ENCODE measurements around the gene DDIAS. TPM values are rescaled to one million over a fixed set of nuclear protein-coding genes. Genes with fewer than 3 reads are reported as not detected.

DDIAS gene
- total and polyA plus RNA-seq, 2 donors (not counting 1 experiment from before 2014, with no cell fraction given) = 2.3 to 3.0 TPM

DNA sequence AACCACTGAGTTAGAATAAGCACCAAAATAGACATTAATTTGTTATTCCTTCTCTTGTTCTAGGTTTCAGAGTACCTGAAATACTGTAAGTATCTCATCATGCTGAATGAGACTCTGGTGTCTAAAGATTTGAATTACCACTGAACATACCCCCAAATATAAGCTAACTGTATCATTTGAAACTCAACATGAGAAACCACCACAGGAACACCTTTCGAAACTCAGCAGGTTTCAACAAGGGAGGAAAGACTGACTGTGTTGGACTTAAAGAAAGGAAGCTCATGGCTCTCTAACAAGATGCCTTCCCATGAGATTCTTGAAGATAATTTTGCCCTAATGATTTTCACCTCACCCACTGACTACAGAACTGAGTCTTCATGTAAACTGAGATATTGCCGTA lies 38.3 kb upstream of the DDIAS start:
- Histone ChIP-seq H3K4me1 (ENCODE audit: control insufficient read depth, extremely low read depth, insufficient read depth, low read length) (peaks cover 14% of the 10 kb centered on the region), H3K27me3 (ENCODE audit: control insufficient read depth, insufficient read depth, low read length) (no peaks in the 10 kb centered on the region), H3K9ac (ENCODE audit: insufficient read depth, low read length) (no peak overlapping the region), H3K9me3 (ENCODE audit: control insufficient read depth, insufficient read depth, low read depth, low read length) (no peaks in the 10 kb centered on the region), H3K36me3 (ENCODE audit: control insufficient read depth, insufficient read depth, low read length) (no peaks in the 10 kb centered on the region), H4K20me1 (ENCODE audit: control insufficient read depth, extremely low read depth, insufficient read depth, low read length) (no peaks in the 10 kb centered on the region), H3K4me3 (replicated peaks in 1 of 4; ENCODE audit: control extremely low read depth in 1 of 4, insufficient read depth in 1 of 4, low read depth in 3 of 4, low read length in 4 of 4) (no peak overlapping the region), H2AFZ (ENCODE audit: low read length) (no peak overlapping the region), H3K4me2 (ENCODE audit: extremely low read depth, insufficient read depth, low read length) (no peak overlapping the region), H3K79me2 (ENCODE audit: control insufficient read depth, insufficient read depth, low read length) (no peaks in the 10 kb centered on the region), H3K27ac (ENCODE audit: insufficient read depth, low read length) (no peak overlapping the region)
- TF ChIP-seq CTCF (conservative IDR thresholded peaks at IDR 0.05 in 1 of 2, IDR thresholded peaks at IDR 0.05 in 1 of 2; ENCODE audit: low read depth in 1 of 2, low read length in 2 of 2) (no peak), EZH2 (IDR thresholded peaks at IDR 0.05; ENCODE audit: low read length, missing control alignments) (no peak)
- DNase-seq (ENCODE audit: low read depth in 2 of 2) = no peak

DNA sequence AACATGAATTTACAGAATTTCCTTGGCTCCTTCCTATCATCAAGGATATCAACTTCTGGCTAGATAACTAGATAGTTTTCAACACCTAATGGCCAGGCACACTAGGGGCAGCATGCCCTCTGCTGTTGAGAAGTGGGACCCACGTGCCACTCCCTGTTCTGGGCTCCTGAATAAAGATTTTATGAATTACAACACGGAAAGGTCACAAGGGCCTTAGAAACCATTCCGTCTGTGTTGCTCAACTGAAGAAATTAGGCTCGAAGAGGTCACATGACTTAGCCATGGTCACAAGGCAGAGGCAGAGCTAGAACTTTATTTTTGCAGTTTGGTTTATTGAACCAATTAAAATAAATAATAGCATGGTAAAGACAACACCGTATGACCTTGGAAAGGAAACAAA lies 37.3 kb upstream of the DDIAS start:
- H3K9me3 ChIP-seq (ENCODE audit: control insufficient read depth, insufficient read depth, low read depth, low read length) = no peaks in the 10 kb centered on the region
- peak overlapping the region; percentile 44 for H3K4me2 ChIP-seq (ENCODE audit: extremely low read depth, insufficient read depth, low read length)
- H3K36me3 ChIP-seq (ENCODE audit: control insufficient read depth, insufficient read depth, low read length) = no peaks in the 10 kb centered on the region
- no peaks in the 10 kb centered on the region for H4K20me1 ChIP-seq (ENCODE audit: control insufficient read depth, extremely low read depth, insufficient read depth, low read length)
- H3K9ac ChIP-seq (ENCODE audit: insufficient read depth, low read length) = no peak overlapping the region
- DNase-seq (ENCODE audit: low read depth in 2 of 2) = peak; percentile 29 to 90
- no peak overlapping the region for H2AFZ ChIP-seq (ENCODE audit: low read length)
- TF ChIP-seq CTCF (conservative IDR thresholded peaks at IDR 0.05 in 1 of 2, IDR thresholded peaks at IDR 0.05 in 1 of 2; ENCODE audit: low read depth in 1 of 2, low read length in 2 of 2) = peak; percentile 61 to 76
- TF ChIP-seq EZH2 (IDR thresholded peaks at IDR 0.05; ENCODE audit: low read length, missing control alignments) = no peak
- no peak overlapping the region for H3K4me3 ChIP-seq (replicated peaks in 1 of 4; ENCODE audit: control extremely low read depth in 1 of 4, insufficient read depth in 1 of 4, low read depth in 3 of 4, low read length in 4 of 4)
- H3K27ac ChIP-seq (ENCODE audit: insufficient read depth, low read length) = no peak overlapping the region
- H3K79me2 ChIP-seq (ENCODE audit: control insufficient read depth, insufficient read depth, low read length) = no peaks in the 10 kb centered on the region
- no peaks in the 10 kb centered on the region for H3K27me3 ChIP-seq (ENCODE audit: control insufficient read depth, insufficient read depth, low read length)
- H3K4me1 ChIP-seq (ENCODE audit: control insufficient read depth, extremely low read depth, insufficient read depth, low read length) = peaks cover 8% of the 10 kb centered on the region

GRCh38 chr11:82865841-82866240 lies 35.7 kb upstream of the DDIAS start:
- H3K27ac ChIP-seq (ENCODE audit: insufficient read depth, low read length) = no peak overlapping the region
- TF ChIP-seq CTCF (conservative IDR thresholded peaks at IDR 0.05 in 1 of 2, IDR thresholded peaks at IDR 0.05 in 1 of 2; ENCODE audit: low read depth in 1 of 2, low read length in 2 of 2) (no peak), EZH2 (IDR thresholded peaks at IDR 0.05; ENCODE audit: low read length, missing control alignments) (no peak)
- no peak overlapping the region for H2AFZ ChIP-seq (ENCODE audit: low read length)
- H3K4me2 ChIP-seq (ENCODE audit: extremely low read depth, insufficient read depth, low read length) = no peak overlapping the region
- H3K4me3 ChIP-seq (replicated peaks in 1 of 4; ENCODE audit: control extremely low read depth in 1 of 4, insufficient read depth in 1 of 4, low read depth in 3 of 4, low read length in 4 of 4) = no peak overlapping the region
- no peaks in the 10 kb centered on the region for H3K9me3 ChIP-seq (ENCODE audit: control insufficient read depth, insufficient read depth, low read depth, low read length)
- no peaks in the 10 kb centered on the region for H4K20me1 ChIP-seq (ENCODE audit: control insufficient read depth, extremely low read depth, insufficient read depth, low read length)
- no peaks in the 10 kb centered on the region for H3K36me3 ChIP-seq (ENCODE audit: control insufficient read depth, insufficient read depth, low read length)
- DNase-seq (ENCODE audit: low read depth in 2 of 2) = no peak
- H3K4me1 ChIP-seq (ENCODE audit: control insufficient read depth, extremely low read depth, insufficient read depth, low read length) = peaks cover 5% of the 10 kb centered on the region
- H3K9ac ChIP-seq (ENCODE audit: insufficient read depth, low read length) = no peak overlapping the region
- H3K79me2 ChIP-seq (ENCODE audit: control insufficient read depth, insufficient read depth, low read length) = no peaks in the 10 kb centered on the region
- H3K27me3 ChIP-seq (ENCODE audit: control insufficient read depth, insufficient read depth, low read length) = no peaks in the 10 kb centered on the region
